ENCODE measurements around the gene UPK2.

DNA sequence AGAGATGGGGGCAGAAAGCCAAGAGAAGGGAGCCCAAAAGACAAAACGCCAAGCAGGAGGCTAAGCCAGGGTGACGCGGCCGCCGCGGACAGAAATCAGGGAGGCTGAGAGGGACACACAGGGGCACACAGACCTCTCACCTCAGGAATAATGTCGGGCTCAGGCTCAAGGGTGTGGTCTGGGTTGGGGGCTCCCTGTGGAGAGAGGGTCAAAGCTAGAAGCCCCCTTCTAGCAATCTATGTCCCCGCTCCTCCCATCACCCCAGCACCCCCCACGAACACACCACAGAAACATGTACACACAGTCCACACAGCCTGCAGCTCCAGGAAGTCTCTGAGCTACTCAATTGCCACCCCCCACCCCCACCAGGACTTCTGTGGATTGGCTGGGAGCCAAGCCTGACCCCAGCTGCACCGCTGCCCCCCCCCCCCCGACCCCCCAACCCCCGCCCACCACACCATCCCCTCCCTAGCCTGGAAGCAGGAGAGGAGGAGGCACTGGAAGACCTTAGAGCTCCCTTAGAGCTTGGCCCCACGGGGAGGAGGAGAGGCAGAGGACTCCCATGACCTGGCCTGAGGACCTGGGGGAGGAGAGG is 37.3 kb upstream of the UPK2 start:
- TF ChIP-seq, protein P1, sequence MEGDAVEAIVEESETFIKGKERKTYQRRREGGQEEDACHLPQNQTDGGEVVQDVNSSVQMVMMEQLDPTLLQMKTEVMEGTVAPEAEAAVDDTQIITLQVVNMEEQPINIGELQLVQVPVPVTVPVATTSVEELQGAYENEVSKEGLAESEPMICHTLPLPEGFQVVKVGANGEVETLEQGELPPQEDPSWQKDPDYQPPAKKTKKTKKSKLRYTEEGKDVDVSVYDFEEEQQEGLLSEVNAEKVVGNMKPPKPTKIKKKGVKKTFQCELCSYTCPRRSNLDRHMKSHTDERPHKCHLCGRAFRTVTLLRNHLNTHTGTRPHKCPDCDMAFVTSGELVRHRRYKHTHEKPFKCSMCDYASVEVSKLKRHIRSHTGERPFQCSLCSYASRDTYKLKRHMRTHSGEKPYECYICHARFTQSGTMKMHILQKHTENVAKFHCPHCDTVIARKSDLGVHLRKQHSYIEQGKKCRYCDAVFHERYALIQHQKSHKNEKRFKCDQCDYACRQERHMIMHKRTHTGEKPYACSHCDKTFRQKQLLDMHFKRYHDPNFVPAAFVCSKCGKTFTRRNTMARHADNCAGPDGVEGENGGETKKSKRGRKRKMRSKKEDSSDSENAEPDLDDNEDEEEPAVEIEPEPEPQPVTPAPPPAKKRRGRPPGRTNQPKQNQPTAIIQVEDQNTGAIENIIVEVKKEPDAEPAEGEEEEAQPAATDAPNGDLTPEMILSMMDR (IDR thresholded peaks at IDR 0.05) = no peak
- TF ChIP-seq POLR2AphosphoS5 (IDR thresholded peaks at IDR 0.05) = no peak
- TF ChIP-seq POLR2A (IDR thresholded peaks at IDR 0.05) = no peak
- no peak for TF ChIP-seq EP300 (IDR thresholded peaks at IDR 0.05)

All from sigmoid colon (tissue), 4 donors.